ENCODE results near the gene RBM23. TPM values are rescaled to one million over a fixed set of nuclear protein-coding genes. Genes with fewer than 3 reads are reported as not detected.

The RBM23 gene
- polyA plus RNA-seq, 1 of the 3 experiments (the other 2 are of a cell fraction): 65.5 TPM

- TF ChIP-seq ELF1 (IDR thresholded peaks at IDR 0.05): no peak
- TF ChIP-seq TAF1 (IDR thresholded peaks at IDR 0.05; ENCODE audit: borderline replicate concordance, low read depth, low read length): no peak
- no peak for TF ChIP-seq REST (IDR thresholded peaks at IDR 0.05; ENCODE audit: low read depth, low read length)
- TF ChIP-seq GABPA (IDR thresholded peaks at IDR 0.05; ENCODE audit: low read depth): no peak
- TF ChIP-seq FOXJ3 (CRISPR knock-in tag; IDR thresholded peaks at IDR 0.05): no peak
- TF ChIP-seq USF2 (IDR thresholded peaks at IDR 0.05; ENCODE audit: borderline replicate concordance, low read depth, low read length): no peak
- TF ChIP-seq GATA2 (CRISPR knock-in tag; IDR thresholded peaks at IDR 0.05): no peak
- no peak for TF ChIP-seq ZBTB33 (IDR thresholded peaks at IDR 0.05; ENCODE audit: borderline replicate concordance, low read depth)
- TF ChIP-seq TCF12 (IDR thresholded peaks at IDR 0.05): no peak
- no peak for TF ChIP-seq FOXM1 (IDR thresholded peaks at IDR 0.05; ENCODE audit: low read depth)
- TF ChIP-seq RXRA (IDR thresholded peaks at IDR 0.05; ENCODE audit: borderline replicate concordance, low read depth): no peak
- TF ChIP-seq MXI1 (IDR thresholded peaks at IDR 0.05; ENCODE audit: low read depth, low read length): no peak
- TF ChIP-seq RCOR1 (IDR thresholded peaks at IDR 0.05; ENCODE audit: low read length): no peak
- TF ChIP-seq TEAD4 (IDR thresholded peaks at IDR 0.05; ENCODE audit: borderline replicate concordance, insufficient read depth): no peak
- TF ChIP-seq EZH2phosphoT487 (IDR thresholded peaks at IDR 0.05; ENCODE audit: borderline replicate concordance, low read depth): no peak
- TF ChIP-seq JUND (IDR thresholded peaks at IDR 0.05): no peak
- TF ChIP-seq RAD21 (IDR thresholded peaks at IDR 0.05; ENCODE audit: low read length): no peak
- H3K4me1 ChIP-seq (ENCODE audit: control insufficient read depth in 1 of 2, insufficient read depth in 2 of 2, low read depth in 1 of 2, low read length in 1 of 2): peaks cover 8 to 45% of the 10 kb centered on the region in 2 experiments; a peak in 2 of 4 replicates
- peak; percentile 51 for DNase-seq
- no peaks in the 10 kb centered on the region for H3K9me2 ChIP-seq
- WGBS (ENCODE audit: low lambda C conversion rate): 69% methylated on average over 12 of the region's 15 CpGs
- POLR2A ChIA-PET: interaction anchor here (1.4 to 2.2 kb wide), 3 partner anchors 12 to 36 kb away, joined by 3 to 11 read pairs (median 5); partner anchors contain the start of genes LRP10 and RBM23
- no peak within 1 kb of the TSS for H3K9ac ChIP-seq
- no peaks in the 10 kb centered on the region for H4K20me1 ChIP-seq (ENCODE audit: insufficient read depth)
- peaks cover 4% of the 10 kb centered on the region for H3F3A ChIP-seq (replicated peaks; ENCODE audit: insufficient read depth)
- no peaks in the 10 kb centered on the region for H3K9me3 ChIP-seq
- CTCF ChIA-PET: interaction anchor here (1.0 to 13.0 kb wide), 12 partner anchors 10 to 175 kb away, joined by 3 to 96 read pairs (median 6); partner anchors contain the start of gene RBM23
- H3K27ac ChIP-seq (ENCODE audit: low read depth in 2 of 2, low read length in 1 of 2): peak within 1 kb of the TSS in 1 of 2 experiments; percentile 69; a peak in 1 of 4 replicates
- peaks cover 0 to 2% of the 10 kb centered on the region in 2 experiments for H3K36me3 ChIP-seq (replicated peaks in 1 of 2; ENCODE audit: control insufficient read depth in 1 of 2, insufficient read depth in 2 of 2, low read length in 1 of 2)
- no peaks in the 10 kb centered on the region for H3K27me3 ChIP-seq (ENCODE audit: insufficient read depth)
- H3K79me2 ChIP-seq (ENCODE audit: insufficient read depth): peaks cover 6% of the 10 kb centered on the region; the same call in 1 of the 2 replicates
- no peak within 1 kb of the TSS for H3K4me2 ChIP-seq
- H3K4me3 ChIP-seq (ENCODE audit: low read depth in 2 of 2, low read length in 1 of 2): peak within 1 kb of the TSS in 1 of 2 experiments; percentile 8; a peak in 1 of 4 replicates
- H2AFZ ChIP-seq (ENCODE audit: low read depth): no peak within 1 kb of the TSS
These were observed 35.6 kb downstream of the RBM23 start, which contains the start of gene REM2 for GRCh38 chr14:22883173-22883976. REM2 (plus strand) TSS chr14:22883222; CDS start chr14:22883288, 66 bp downstream.
